ENCODE results near the gene PPP1R14C. TPM values are rescaled to one million over a fixed set of nuclear protein-coding genes. Genes with fewer than 3 reads are reported as not detected.
A peak's percentile ranks its signal among the peaks of the same experiment; 100 is the strongest.

The PPP1R14C gene
- polyA plus RNA-seq, 3 donors, result 0.11 TPM; not detected in 2

GRCh38 chr6:150150458-150150820 is 7.6 kb downstream of the PPP1R14C start:
- H3K36me3 Mint-ChIP-seq, result no peaks in the 10 kb centered on the region
- 100% methylated on average over 1 of the region's 2 CpGs for WGBS (ENCODE audit: insufficient coverage)
- intact Hi-C loops (cut with micrococcal nuclease), result no loop called here
- Histone ChIP-seq H3K36me3 (replicated peaks in 1 of 2; ENCODE audit: control insufficient read depth in 1 of 2, insufficient read depth in 2 of 2, low read length in 2 of 2) (no peaks in the 10 kb centered on the region), H3K79me2 (ENCODE audit: insufficient read depth, low read length) (no peaks in the 10 kb centered on the region), H3K27ac (ENCODE audit: low read depth in 1 of 2, low read length in 2 of 2) (no peak overlapping the region), H3K9me3 (replicated peaks in 1 of 2; ENCODE audit: control insufficient read depth in 1 of 2, insufficient read depth in 1 of 2, low read length in 2 of 2) (no peaks in the 10 kb centered on the region), H4K20me1 (ENCODE audit: insufficient read depth, low read length) (no peaks in the 10 kb centered on the region), H3K4me2 (replicated peaks; ENCODE audit: extremely low read depth, low read length, poor library complexity, severe bottlenecking) (no peak overlapping the region), H3K27me3 (ENCODE audit: control insufficient read depth in 2 of 2, insufficient read depth in 2 of 2, low read length in 2 of 2) (peaks cover 3 to 5% of the 10 kb centered on the region in 2 donors), H3K4me1 (ENCODE audit: control insufficient read depth in 1 of 2, insufficient read depth in 2 of 2, low read length in 2 of 2) (peaks cover 57 to 61% of the 10 kb centered on the region in 2 donors), H2AFZ (ENCODE audit: insufficient read depth, low read depth, low read length, poor library complexity, severe bottlenecking) (no peak overlapping the region), H3K4me3 (replicated peaks in 1 of 3; ENCODE audit: low read depth in 2 of 3, low read length in 3 of 3) (no peak overlapping the region), H3K9ac (ENCODE audit: insufficient read depth, low read length, poor library complexity, severe bottlenecking) (no peak overlapping the region)
- H3K27ac Mint-ChIP-seq, result peak overlapping the region in 1 of 7 donors; percentile 8
- peaks cover 69% of the 10 kb centered on the region for H3K4me1 Mint-ChIP-seq
- TF ChIP-seq CTCF (IDR thresholded peaks at IDR 0.05), result no peak
- peaks cover 19 to 29% (median 19%) of the 10 kb centered on the region in 3 donors for H3K27me3 Mint-ChIP-seq (ENCODE audit: low read depth in 3 of 3)
- no peak for DNase-seq
- H3K9me3 Mint-ChIP-seq, result peaks cover 0 to 4% (median 0%) of the 10 kb centered on the region in 7 donors
- peak overlapping the region in 1 of 2 donors; percentile 69 for H3K4me3 Mint-ChIP-seq

GRCh38 chr6:150150821-150151646 is 8.2 kb downstream of the PPP1R14C start:
- Mint-ChIP-seq H3K36me3 (no peaks in the 10 kb centered on the region), H3K27ac (peak overlapping the region in 2 of 7 donors; percentile 3 to 8), H3K4me1 (peaks cover 64% of the 10 kb centered on the region), H3K4me3 (peak overlapping the region in 1 of 2 donors; percentile 69), H3K9me3 (peaks cover 0 to 4% (median 0%) of the 10 kb centered on the region in 7 donors), H3K27me3 (ENCODE audit: low read depth in 3 of 3) (peaks cover 19 to 29% (median 19%) of the 10 kb centered on the region in 3 donors)
- TF ChIP-seq CTCF (IDR thresholded peaks at IDR 0.05), result no peak
- intact Hi-C loops (cut with micrococcal nuclease), result no loop called here
- H3K27me3 ChIP-seq (ENCODE audit: control insufficient read depth in 2 of 2, insufficient read depth in 2 of 2, low read length in 2 of 2), result peaks cover 3 to 5% of the 10 kb centered on the region in 2 donors
- H3K9ac ChIP-seq (ENCODE audit: insufficient read depth, low read length, poor library complexity, severe bottlenecking), result no peak overlapping the region
- H3K27ac ChIP-seq (ENCODE audit: low read depth in 1 of 2, low read length in 2 of 2), result no peak overlapping the region
- H3K4me2 ChIP-seq (replicated peaks; ENCODE audit: extremely low read depth, low read length, poor library complexity, severe bottlenecking), result no peak overlapping the region
- no peaks in the 10 kb centered on the region for H3K36me3 ChIP-seq (replicated peaks in 1 of 2; ENCODE audit: control insufficient read depth in 1 of 2, insufficient read depth in 2 of 2, low read length in 2 of 2)
- H4K20me1 ChIP-seq (ENCODE audit: insufficient read depth, low read length), result no peaks in the 10 kb centered on the region
- H3K4me3 ChIP-seq (replicated peaks in 1 of 3; ENCODE audit: low read depth in 2 of 3, low read length in 3 of 3), result no peak overlapping the region
- 67% methylated on average over 5 of the region's 12 CpGs for WGBS (ENCODE audit: insufficient coverage)
- no peaks in the 10 kb centered on the region for H3K79me2 ChIP-seq (ENCODE audit: insufficient read depth, low read length)
- no peak overlapping the region for H2AFZ ChIP-seq (ENCODE audit: insufficient read depth, low read depth, low read length, poor library complexity, severe bottlenecking)
- no peaks in the 10 kb centered on the region for H3K9me3 ChIP-seq (replicated peaks in 1 of 2; ENCODE audit: control insufficient read depth in 1 of 2, insufficient read depth in 1 of 2, low read length in 2 of 2)
- no peak for DNase-seq
- H3K4me1 ChIP-seq (ENCODE audit: control insufficient read depth in 1 of 2, insufficient read depth in 2 of 2, low read length in 2 of 2), result peaks cover 51 to 57% of the 10 kb centered on the region in 2 donors
